HG02571 (cell line): ENCODE data around the gene SYNDIG1.

Experiments used
- ATAC-seq: cut with Tn5 transposase; IDR thresholded peaks from one replicate; pipeline ENCODE4 v1.9.1; 2021; ENCODE audit warnings: mild to moderate bottlenecking, moderate library complexity; ENCODE audit not compliant: unreplicated experiment

Gene SYNDIG1

GRCh38 chr20:24470746-24471582, 1.5 kb downstream of the SYNDIG1 start:
- ATAC-seq, result no peak

GRCh38 chr20:24472426-24472825, 3.0 kb downstream of the SYNDIG1 start:
- no peak for ATAC-seq

- ATAC-seq, result no peak
Observed at GRCh38 chr20:24473435-24474223, 4.2 kb downstream of the SYNDIG1 start.

GRCh38 chr20:24477831-24478547, 8.6 kb downstream of the SYNDIG1 start:
- ATAC-seq, result no peak

GRCh38 chr20:24478584-24478983, 9.2 kb downstream of the SYNDIG1 start:
- ATAC-seq, result no peak

- ATAC-seq, result no peak
Observed at GRCh38 chr20:24479106-24479505, 9.7 kb downstream of the SYNDIG1 start.

GRCh38 chr20:24479595-24479994, 10.2 kb downstream of the SYNDIG1 start:
- ATAC-seq, result no peak

GRCh38 chr20:24480509-24480908, 11.1 kb downstream of the SYNDIG1 start:
- no peak for ATAC-seq

GRCh38 chr20:24481173-24481572, 11.7 kb downstream of the SYNDIG1 start:
- ATAC-seq, result no peak

GRCh38 chr20:24483435-24484080, 14.1 kb downstream of the SYNDIG1 start:
- ATAC-seq, result no peak

GRCh38 chr20:24484081-24484450, 14.6 kb downstream of the SYNDIG1 start:
- ATAC-seq, result no peak

- ATAC-seq, result no peak
Observed at GRCh38 chr20:24485981-24486380, 16.6 kb downstream of the SYNDIG1 start.

- no peak for ATAC-seq
Observed at GRCh38 chr20:24487240-24487639, 17.8 kb downstream of the SYNDIG1 start.

GRCh38 chr20:24487648-24488047, 18.2 kb downstream of the SYNDIG1 start:
- no peak for ATAC-seq

- ATAC-seq, result no peak
Observed at GRCh38 chr20:24488064-24488799, 18.8 kb downstream of the SYNDIG1 start.

- no peak for ATAC-seq
Observed at GRCh38 chr20:24488800-24489175, 19.4 kb downstream of the SYNDIG1 start.

GRCh38 chr20:24489193-24489592, 19.8 kb downstream of the SYNDIG1 start:
- ATAC-seq, result no peak

- ATAC-seq, result no peak
Observed at GRCh38 chr20:24489631-24490260, 20.3 kb downstream of the SYNDIG1 start.

GRCh38 chr20:24490598-24490997, 21.2 kb downstream of the SYNDIG1 start:
- no peak for ATAC-seq
